GM10266 (cell line): ENCODE measurements around the gene SS18.

ENCODE experiments used
- DNase-seq: peaks from one replicate; pipeline ENCODE4 v3.0.0; 2012; ENCODE audit errors: extremely low spot score
- TF ChIP-seq, protein P1 (sequence below): IDR thresholded peaks from 2 replicates; pipeline ENCODE4 v1.5.1; 2012; ENCODE audit warnings: mild to moderate bottlenecking, low read depth; ENCODE audit not compliant: control insufficient read depth, insufficient read depth; ENCODE audit errors: missing control alignments

The SS18 gene

DNA sequence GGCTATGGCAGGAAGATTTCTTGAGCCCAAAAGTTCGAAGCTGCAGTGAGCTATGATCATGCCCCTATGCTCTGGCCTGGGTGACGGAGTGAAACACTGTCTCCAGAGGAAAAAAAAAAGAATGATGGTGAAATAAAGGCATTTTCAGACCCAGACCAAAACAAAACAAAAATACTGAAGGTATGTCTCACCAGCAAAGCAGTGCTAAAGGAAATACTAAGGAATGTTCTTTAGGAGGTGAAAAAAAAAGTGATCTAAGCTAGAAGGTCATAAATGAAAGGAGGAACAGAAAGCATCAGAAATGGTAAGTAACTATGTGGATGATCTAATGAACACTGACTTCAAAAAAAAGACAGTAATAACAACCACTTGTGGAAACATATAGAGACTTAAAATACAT, 18.7 kb downstream of the SS18 start:
- DNase-seq = no peak
- TF ChIP-seq, protein P1, sequence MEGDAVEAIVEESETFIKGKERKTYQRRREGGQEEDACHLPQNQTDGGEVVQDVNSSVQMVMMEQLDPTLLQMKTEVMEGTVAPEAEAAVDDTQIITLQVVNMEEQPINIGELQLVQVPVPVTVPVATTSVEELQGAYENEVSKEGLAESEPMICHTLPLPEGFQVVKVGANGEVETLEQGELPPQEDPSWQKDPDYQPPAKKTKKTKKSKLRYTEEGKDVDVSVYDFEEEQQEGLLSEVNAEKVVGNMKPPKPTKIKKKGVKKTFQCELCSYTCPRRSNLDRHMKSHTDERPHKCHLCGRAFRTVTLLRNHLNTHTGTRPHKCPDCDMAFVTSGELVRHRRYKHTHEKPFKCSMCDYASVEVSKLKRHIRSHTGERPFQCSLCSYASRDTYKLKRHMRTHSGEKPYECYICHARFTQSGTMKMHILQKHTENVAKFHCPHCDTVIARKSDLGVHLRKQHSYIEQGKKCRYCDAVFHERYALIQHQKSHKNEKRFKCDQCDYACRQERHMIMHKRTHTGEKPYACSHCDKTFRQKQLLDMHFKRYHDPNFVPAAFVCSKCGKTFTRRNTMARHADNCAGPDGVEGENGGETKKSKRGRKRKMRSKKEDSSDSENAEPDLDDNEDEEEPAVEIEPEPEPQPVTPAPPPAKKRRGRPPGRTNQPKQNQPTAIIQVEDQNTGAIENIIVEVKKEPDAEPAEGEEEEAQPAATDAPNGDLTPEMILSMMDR = no peak

DNA sequence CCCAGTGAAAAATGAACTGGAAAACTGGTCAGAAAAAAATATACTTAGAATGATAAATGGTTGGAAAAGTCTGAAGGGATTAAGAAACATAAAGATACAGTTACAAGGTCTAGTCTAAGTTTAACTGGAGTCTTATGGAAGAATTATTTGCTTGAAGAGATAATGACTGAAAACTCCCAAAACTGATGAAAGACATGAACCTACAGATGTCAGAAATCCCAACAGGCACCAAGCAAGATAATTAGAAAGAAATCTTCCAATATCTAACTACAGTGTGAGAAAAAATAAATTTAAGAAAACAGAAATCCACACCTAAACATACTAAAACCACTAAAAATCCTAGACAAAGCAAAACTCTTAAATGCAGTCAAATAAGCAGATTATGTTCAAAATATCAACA, 19.4 kb downstream of the SS18 start:
- TF ChIP-seq, protein P1 = no peak
- DNase-seq = no peak

DNA sequence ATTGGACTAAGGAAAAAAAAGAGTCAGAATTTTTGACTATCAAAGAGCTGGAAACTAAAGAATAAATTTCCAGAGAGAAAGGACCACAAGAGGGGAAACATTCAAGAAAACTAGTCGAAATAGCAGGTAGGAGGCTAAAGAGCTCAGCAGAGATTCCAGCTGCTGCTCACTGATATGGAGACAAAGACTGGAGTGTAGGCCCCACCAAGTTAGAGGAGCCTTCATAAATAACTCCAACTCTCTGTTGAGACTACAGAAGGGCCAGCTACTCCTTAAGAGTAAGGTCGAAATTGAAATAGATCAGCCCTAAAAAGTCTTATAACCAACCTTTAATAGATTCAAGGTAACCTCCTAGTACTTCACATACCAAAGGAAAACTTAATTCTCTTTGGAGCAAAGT, 31.1 kb downstream of the SS18 start:
- DNase-seq = no peak
- TF ChIP-seq, protein P1 = no peak

DNA sequence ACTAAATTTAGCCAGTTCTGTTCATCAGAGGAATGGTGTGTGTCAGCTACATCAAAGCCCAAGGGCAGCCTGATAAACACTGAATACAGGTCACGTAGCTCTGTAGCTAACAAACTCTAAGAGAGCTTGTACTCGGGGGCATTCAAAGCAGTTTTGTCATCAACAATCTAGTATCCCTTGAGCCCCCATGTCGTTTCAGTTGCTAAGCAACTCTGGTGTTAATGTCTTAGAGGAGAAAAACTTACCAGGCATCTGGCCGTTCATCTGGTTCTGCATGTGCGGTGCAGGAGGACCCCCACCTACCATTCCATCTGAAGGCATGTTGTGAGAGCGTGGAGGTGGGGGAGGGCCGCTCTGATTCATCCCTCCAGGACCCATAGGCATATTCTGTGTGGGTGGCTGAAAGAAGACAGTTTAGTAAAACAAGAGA, 33.1 kb downstream of the SS18 start:
- TF ChIP-seq, protein P1 = no peak
- no peak for DNase-seq

GRCh38 chr18:26056291-26056690, 34.1 kb downstream of the SS18 start:
- TF ChIP-seq, protein P1 = no peak
- DNase-seq = no peak

GRCh38 chr18:26052505-26052904, 37.9 kb downstream of the SS18 start:
- no peak for DNase-seq
- TF ChIP-seq, protein P1 = no peak

DNA sequence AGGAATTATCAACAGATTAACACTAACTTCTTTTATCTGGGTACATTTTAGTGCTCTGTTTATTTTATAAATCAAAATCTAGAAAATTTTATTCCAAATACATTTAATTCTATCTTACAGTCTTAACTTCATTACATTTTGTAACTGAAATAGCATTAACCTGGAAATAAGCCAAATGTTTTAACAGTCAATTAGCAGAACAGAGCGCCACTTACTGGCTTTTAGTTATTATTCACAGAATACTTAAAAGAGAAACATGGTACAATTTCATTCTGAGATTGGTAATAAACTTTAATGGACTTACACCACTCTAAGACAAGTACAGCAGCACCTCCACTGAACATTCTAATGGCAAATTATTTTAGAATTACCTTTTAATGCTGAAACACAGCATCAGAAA, 38.6 kb downstream of the SS18 start:
- TF ChIP-seq, protein P1 = no peak
- DNase-seq = no peak
